ENCODE measurements around the gene LRP10. TPM values are rescaled to one million over a fixed set of nuclear protein-coding genes. Genes with fewer than 3 reads are reported as not detected.
"Not testable (repeated sequence)": the region's sequence is repeated elsewhere in the genome, so short reads cannot be mapped to it uniquely, and the experiment has no call there.

LRP10 gene, protein sequence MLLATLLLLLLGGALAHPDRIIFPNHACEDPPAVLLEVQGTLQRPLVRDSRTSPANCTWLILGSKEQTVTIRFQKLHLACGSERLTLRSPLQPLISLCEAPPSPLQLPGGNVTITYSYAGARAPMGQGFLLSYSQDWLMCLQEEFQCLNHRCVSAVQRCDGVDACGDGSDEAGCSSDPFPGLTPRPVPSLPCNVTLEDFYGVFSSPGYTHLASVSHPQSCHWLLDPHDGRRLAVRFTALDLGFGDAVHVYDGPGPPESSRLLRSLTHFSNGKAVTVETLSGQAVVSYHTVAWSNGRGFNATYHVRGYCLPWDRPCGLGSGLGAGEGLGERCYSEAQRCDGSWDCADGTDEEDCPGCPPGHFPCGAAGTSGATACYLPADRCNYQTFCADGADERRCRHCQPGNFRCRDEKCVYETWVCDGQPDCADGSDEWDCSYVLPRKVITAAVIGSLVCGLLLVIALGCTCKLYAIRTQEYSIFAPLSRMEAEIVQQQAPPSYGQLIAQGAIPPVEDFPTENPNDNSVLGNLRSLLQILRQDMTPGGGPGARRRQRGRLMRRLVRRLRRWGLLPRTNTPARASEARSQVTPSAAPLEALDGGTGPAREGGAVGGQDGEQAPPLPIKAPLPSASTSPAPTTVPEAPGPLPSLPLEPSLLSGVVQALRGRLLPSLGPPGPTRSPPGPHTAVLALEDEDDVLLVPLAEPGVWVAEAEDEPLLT
- 137 TPM for total RNA-seq

DNA sequence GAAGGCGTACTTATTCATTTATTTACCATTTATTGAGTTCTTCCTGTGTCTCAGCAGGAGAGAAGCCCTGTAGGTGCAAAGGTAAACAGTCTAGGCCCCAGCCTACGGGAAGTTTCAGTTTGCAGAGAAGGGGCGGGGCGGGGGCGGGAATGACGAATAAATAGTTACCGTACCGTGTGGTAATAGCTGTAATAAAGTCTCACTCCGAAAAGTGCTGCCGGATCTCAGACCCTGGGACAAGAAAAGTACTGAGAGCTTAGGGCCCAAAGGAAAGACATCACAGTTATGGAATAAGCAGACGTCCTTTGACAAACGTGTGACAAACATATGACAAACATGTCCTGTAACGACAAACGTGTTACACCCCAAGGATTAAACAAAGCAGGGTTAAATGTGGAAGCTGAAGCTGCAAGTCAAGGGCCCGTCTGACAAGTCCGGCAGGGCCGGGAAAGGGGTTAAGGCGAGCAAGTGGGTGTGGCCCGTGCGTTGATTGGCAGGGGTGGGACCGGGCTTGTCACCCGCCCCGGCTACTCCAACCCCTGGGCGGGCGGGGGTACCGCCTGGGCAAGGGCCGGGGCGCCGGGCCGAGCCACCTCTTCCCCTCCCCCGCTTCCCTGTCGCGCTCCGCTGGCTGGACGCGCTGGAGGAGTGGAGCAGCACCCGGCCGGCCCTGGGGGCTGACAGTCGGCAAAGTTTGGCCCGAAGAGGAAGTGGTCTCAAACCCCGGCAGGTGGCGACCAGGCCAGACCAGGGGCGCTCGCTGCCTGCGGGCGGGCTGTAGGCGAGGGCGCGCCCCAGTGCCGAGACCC lies at the start of gene LRP10:
LRP10 (plus strand) TSS at position 517 of the 809 bp plus-strand sequence. CDS start 564 bp downstream, outside the sequence.
- H3K4me1 ChIP-seq = peaks cover 34% of the 10 kb centered on the region
- H3K36me3 ChIP-seq = peaks cover 9 to 29% of the 10 kb centered on the region in 2 donors
- H3K27ac ChIP-seq = peak within 1 kb of the TSS; percentile 99
- H3K27me3 ChIP-seq = no peaks in the 10 kb centered on the region
- TF ChIP-seq POLR2A (IDR thresholded peaks at IDR 0.05) = peak in 1 of 2 donors; percentile 84
- TF ChIP-seq POLR2AphosphoS5 (IDR thresholded peaks at IDR 0.05; ENCODE audit: insufficient read depth in 1 of 2, low read depth in 1 of 2) = peak; percentile 78 to 98
- TF ChIP-seq, protein P1, sequence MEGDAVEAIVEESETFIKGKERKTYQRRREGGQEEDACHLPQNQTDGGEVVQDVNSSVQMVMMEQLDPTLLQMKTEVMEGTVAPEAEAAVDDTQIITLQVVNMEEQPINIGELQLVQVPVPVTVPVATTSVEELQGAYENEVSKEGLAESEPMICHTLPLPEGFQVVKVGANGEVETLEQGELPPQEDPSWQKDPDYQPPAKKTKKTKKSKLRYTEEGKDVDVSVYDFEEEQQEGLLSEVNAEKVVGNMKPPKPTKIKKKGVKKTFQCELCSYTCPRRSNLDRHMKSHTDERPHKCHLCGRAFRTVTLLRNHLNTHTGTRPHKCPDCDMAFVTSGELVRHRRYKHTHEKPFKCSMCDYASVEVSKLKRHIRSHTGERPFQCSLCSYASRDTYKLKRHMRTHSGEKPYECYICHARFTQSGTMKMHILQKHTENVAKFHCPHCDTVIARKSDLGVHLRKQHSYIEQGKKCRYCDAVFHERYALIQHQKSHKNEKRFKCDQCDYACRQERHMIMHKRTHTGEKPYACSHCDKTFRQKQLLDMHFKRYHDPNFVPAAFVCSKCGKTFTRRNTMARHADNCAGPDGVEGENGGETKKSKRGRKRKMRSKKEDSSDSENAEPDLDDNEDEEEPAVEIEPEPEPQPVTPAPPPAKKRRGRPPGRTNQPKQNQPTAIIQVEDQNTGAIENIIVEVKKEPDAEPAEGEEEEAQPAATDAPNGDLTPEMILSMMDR (IDR thresholded peaks at IDR 0.05) = no peak
- DNase-seq (ENCODE audit: extremely low spot score in 2 of 2) = peak in 1 of 2 donors; percentile 98
- H3K9me3 ChIP-seq = no peaks in the 10 kb centered on the region
- intact Hi-C loops (cut with DNase I) = no loop called here
- peak within 1 kb of the TSS; percentile 88 to 92 for H3K4me3 ChIP-seq

DNA sequence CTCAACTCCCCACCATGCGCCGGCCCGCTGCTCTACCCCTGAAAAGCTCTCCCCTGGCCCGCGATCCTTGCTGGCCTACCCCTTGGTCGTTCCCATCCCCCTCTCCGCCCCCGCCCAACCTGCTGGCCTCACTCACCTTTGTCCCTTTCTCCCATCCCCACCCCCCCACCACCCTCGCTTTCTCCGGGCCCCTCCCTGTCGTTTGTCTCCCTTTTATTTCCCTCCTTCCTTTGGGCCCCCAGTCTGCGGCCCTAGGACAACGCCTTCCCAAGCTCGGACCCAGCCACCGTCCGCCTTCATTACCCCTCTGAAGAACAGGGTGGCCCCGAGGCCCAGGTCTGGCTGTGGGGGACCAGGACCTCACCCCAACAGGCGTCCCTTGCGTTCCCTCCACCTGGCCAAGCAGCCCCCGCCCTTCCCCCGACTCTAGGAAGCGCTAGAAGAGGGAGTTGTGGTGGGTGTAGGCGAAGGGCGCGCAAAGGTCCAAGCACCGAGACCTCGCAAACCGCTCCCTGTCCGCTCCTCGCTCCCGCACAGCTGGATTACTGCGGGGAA lies 49.4 kb upstream of the LRP10 start:
- Histone ChIP-seq H3K4me3 (peak overlapping the region; percentile 42 to 54), H3K36me3 (no peaks in the 10 kb centered on the region), H3K27me3 (no peaks in the 10 kb centered on the region), H3K4me1 (peaks cover 14% of the 10 kb centered on the region), H3K9me3 (no peaks in the 10 kb centered on the region), H3K27ac (peak overlapping the region; percentile 83)
- no peak for TF ChIP-seq POLR2AphosphoS5 (IDR thresholded peaks at IDR 0.05; ENCODE audit: insufficient read depth in 1 of 2, low read depth in 1 of 2)
- no peak for TF ChIP-seq POLR2A (IDR thresholded peaks at IDR 0.05)
- TF ChIP-seq, protein P1 (IDR thresholded peaks at IDR 0.05) = no peak
- no peak for DNase-seq (ENCODE audit: extremely low spot score in 2 of 2)
- intact Hi-C loops (cut with DNase I) = no loop called here

DNA sequence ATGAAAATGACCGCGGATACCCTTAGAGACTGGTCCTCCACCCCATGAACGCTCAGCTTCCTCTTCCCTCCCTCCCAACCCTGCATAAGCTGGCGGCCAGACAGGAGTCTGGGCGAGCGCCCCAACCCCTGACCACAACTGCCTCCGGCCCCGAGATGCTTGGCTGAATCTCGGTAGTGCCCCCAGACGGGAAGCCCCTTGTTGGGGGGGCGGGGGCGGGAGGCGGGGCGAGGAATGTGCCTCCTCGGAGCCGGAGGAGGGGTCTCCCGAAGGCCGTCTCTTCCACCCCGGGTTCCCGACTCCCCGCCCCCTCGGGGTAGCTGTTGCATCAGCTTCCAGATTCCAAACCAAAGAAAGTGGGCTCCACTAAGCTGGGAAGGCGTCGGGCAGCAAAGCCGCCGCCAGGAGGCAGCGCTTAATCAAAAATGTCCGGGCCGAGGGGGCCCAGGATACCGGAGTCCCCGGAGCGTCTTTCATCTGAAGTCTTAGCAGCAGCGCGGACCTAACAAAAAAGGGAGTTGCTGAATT lies 48.9 kb upstream of the LRP10 start:
- Histone ChIP-seq H3K27me3 (no peaks in the 10 kb centered on the region), H3K9me3 (no peaks in the 10 kb centered on the region), H3K4me3 (peak overlapping the region; percentile 42 to 54), H3K36me3 (no peaks in the 10 kb centered on the region), H3K4me1 (peaks cover 14% of the 10 kb centered on the region), H3K27ac (peak overlapping the region; percentile 83)
- intact Hi-C loops (cut with DNase I) = loop anchor here (1.0 kb wide), 1 partner anchor 31 kb away; no protein-coding TSS in a partner anchor
- peak; percentile 50 to 65 for TF ChIP-seq POLR2AphosphoS5 (IDR thresholded peaks at IDR 0.05; ENCODE audit: insufficient read depth in 1 of 2, low read depth in 1 of 2)
- TF ChIP-seq, protein P1 (IDR thresholded peaks at IDR 0.05) = peak; percentile 70 to 86 (median 74)
- no peak for TF ChIP-seq POLR2A (IDR thresholded peaks at IDR 0.05)
- DNase-seq (ENCODE audit: extremely low spot score in 2 of 2) = no peak

DNA sequence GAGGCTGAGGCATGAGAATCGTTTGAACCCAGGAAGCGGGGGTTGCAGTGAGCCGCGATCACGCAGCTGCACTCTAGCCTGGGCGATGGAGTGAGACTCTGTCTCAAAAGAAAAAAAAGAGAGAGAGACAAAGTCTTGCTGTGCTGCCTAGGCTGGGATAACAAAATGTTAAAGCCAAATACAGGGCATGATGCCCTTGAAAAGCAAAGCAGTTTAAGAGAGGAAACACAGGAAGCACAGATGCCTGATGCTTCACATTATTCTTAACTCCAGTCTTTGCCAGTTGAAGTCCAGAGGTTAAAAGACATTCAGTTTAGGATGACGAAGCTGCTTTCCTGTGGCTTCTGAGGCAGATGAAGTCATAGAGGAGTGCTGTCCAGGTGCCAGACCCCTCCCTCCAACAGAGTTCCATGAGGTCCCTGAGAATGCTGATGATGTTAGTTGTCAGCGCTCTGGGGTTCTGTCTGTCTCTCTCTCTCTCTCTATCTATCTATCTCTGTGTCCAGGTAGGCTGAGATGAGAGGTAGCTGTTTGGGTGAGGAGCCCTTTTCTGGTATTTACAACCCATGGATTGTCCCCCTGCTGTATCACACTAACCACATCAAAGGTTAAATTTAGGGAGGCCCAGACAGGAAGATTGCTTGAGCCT lies 46.7 kb upstream of the LRP10 start:
- peaks cover 5% of the 10 kb centered on the region for H3K4me1 ChIP-seq
- TF ChIP-seq POLR2A (IDR thresholded peaks at IDR 0.05) = no peak
- peak in 1 of 2 donors; percentile 23 for TF ChIP-seq POLR2AphosphoS5 (IDR thresholded peaks at IDR 0.05; ENCODE audit: insufficient read depth in 1 of 2, low read depth in 1 of 2)
- H3K27ac ChIP-seq = no peak overlapping the region
- H3K27me3 ChIP-seq = no peaks in the 10 kb centered on the region
- H3K4me3 ChIP-seq = no peak overlapping the region
- no peaks in the 10 kb centered on the region for H3K9me3 ChIP-seq
- no peaks in the 10 kb centered on the region for H3K36me3 ChIP-seq
- intact Hi-C loops (cut with DNase I) = no loop called here
- no peak for DNase-seq (ENCODE audit: extremely low spot score in 2 of 2)

DNA sequence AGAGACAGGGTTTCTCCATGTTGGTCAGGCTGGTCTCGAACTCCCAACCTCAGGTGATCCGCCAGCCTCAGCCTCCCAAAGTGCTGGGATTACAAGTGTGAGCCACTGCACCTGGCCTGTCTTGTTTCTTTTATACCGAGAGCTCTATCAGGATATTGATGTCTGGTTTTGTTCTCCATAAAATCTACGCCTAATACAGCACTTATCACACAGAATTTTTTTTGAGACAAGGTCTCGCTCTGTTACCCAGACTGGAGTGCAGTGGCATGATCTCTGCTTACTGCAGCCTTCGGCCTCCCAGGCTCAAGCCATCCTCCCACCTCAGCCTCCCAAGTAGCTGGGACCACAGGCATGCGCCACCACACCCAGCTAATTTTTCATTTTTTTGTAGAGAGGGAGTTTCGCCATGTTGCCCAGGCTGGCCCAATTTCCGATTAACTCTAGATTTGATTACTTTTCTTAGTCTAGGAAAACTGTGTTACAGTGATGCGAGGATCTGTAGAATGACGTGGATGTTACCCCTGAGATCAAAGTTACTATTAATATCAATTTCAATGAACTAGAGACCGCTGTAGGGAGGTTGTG lies 42.4 kb upstream of the LRP10 start:
- H3K9me3 ChIP-seq; H3K36me3 ChIP-seq; DNase-seq (ENCODE audit: extremely low spot score in 2 of 2); H3K4me1 ChIP-seq; intact Hi-C loops (cut with DNase I); H3K27me3 ChIP-seq: not testable (repeated sequence)
- Histone ChIP-seq H3K4me3 (peak overlapping the region; percentile 64 to 79), H3K27ac (peak overlapping the region; percentile 70)

Data from vagina (tissue), 2 donors.